HepG2 (cell line): Measurements from ENCODE around the gene COQ5. TPM values are rescaled to one million over a fixed set of nuclear protein-coding genes. Genes with fewer than 3 reads are reported as not detected.

Experiments used
- ARID4A ChIP-seq: sonication (generic); formaldehyde crosslinking; IDR thresholded peaks from 2 replicates; pipeline ENCODE4 v1.5.0; 2020; ENCODE audit warnings: mild to moderate bottlenecking, missing genetic modification reagents, borderline replicate concordance
- ATAD3A ChIP-seq: sonication (generic); formaldehyde crosslinking; IDR thresholded peaks from 2 replicates; pipeline ENCODE4 v1.4.0; 2020; ENCODE audit warnings: missing genetic modification reagents
- CENPX ChIP-seq: sonication (generic); formaldehyde crosslinking; IDR thresholded peaks from 2 replicates; pipeline ENCODE4 v1.9.0; 2021; ENCODE audit warnings: mild to moderate bottlenecking, missing genetic modification reagents, moderate library complexity
- DRAP1 ChIP-seq: IDR thresholded peaks from 2 replicates; pipeline ENCODE4 v1.6.1; 2016; ENCODE audit warnings: missing genetic modification reagents, missing compliant biosample characterization
- ESRRA ChIP-seq: sonication (generic); formaldehyde crosslinking; IDR thresholded peaks from 2 replicates; pipeline ENCODE4 v1.5.1; 2020; ENCODE audit warnings: mild to moderate bottlenecking, low read depth, missing genetic modification reagents
- GRHL1 ChIP-seq: sonication (generic); formaldehyde crosslinking; conservative IDR thresholded peaks from 2 replicates; pipeline ENCODE4 v1.8.0; 2022; ENCODE audit warnings: missing genetic modification reagents
- JUNB ChIP-seq: sonication (generic); formaldehyde crosslinking; IDR thresholded peaks from 2 replicates; pipeline ENCODE4 v1.8.0; 2022; ENCODE audit warnings: missing genetic modification reagents, mild to moderate bottlenecking, borderline replicate concordance
- KDM5A ChIP-seq: fragments of 200-600 bp; sonication (generic); IDR thresholded peaks from 2 replicates; pipeline ENCODE4 v1.7.0; 2018; ENCODE audit warnings: antibody characterized with exemption, mild to moderate bottlenecking, low read length, borderline replicate concordance
- NR2F6 ChIP-seq, 2 experiments: IDR thresholded peaks; 2 replicates each; pipeline ENCODE4 v1.6.1; 2016; ENCODE audit warnings: antibody characterized with exemption in 1 of 2, mild to moderate bottlenecking in 1 of 2
- SNRNP70 ChIP-seq: fragments of 200-400 bp; formaldehyde crosslinking; IDR thresholded peaks from 2 replicates; pipeline ENCODE4 v1.6.1; 2017; ENCODE audit warnings: mild to moderate bottlenecking, low read depth, low read length, moderate library complexity
- TBX2 ChIP-seq: sonication (generic); formaldehyde crosslinking; IDR thresholded peaks from 2 replicates; pipeline ENCODE4 v1.5.0; 2020; ENCODE audit warnings: missing genetic modification reagents, mild to moderate bottlenecking, borderline replicate concordance
- TFDP1 ChIP-seq: IDR thresholded peaks from 2 replicates; pipeline ENCODE4 v1.6.1; 2016; ENCODE audit warnings: missing compliant biosample characterization, missing genetic modification reagents, borderline replicate concordance
- TSC22D2 ChIP-seq: sonication (generic); formaldehyde crosslinking; IDR thresholded peaks from 2 replicates; pipeline ENCODE4 v1.5.1; 2020; ENCODE audit warnings: missing genetic modification reagents, mild to moderate bottlenecking, borderline replicate concordance
- ZBTB7B ChIP-seq: sonication (generic); formaldehyde crosslinking; IDR thresholded peaks from 2 replicates; pipeline ENCODE4 v1.4.0; 2020; ENCODE audit warnings: missing genetic modification reagents
- ZMAT3 ChIP-seq: sonication (generic); formaldehyde crosslinking; conservative IDR thresholded peaks from 2 replicates; pipeline ENCODE4 v1.7.0; 2021; ENCODE audit warnings: missing genetic modification reagents
- ZMYM4 ChIP-seq: sonication (generic); formaldehyde crosslinking; IDR thresholded peaks from 2 replicates; pipeline ENCODE4 v1.8.1; 2023; ENCODE audit warnings: mild to moderate bottlenecking, missing genetic modification reagents
- ZNF317 ChIP-seq: sonication (generic); formaldehyde crosslinking; IDR thresholded peaks from 2 replicates; pipeline ENCODE4 v1.5.0; 2020; ENCODE audit warnings: mild to moderate bottlenecking, missing genetic modification reagents
- ZNF446 ChIP-seq: sonication (generic); formaldehyde crosslinking; IDR thresholded peaks from 2 replicates; pipeline ENCODE4 v1.5.0; 2020; ENCODE audit warnings: mild to moderate bottlenecking, missing genetic modification reagents
- ZNF563 ChIP-seq: sonication (generic); formaldehyde crosslinking; IDR thresholded peaks from 2 replicates; pipeline ENCODE4 v1.8.0; 2022; ENCODE audit warnings: mild to moderate bottlenecking, moderate library complexity, missing genetic modification reagents
- ZNF597 ChIP-seq: sonication (generic); formaldehyde crosslinking; IDR thresholded peaks from 2 replicates; pipeline ENCODE4 v1.5.0; 2020; ENCODE audit warnings: missing genetic modification reagents
- ZNF891 ChIP-seq: sonication (generic); formaldehyde crosslinking; IDR thresholded peaks from 2 replicates; pipeline ENCODE4 v1.5.0; 2020; ENCODE audit warnings: mild to moderate bottlenecking, missing genetic modification reagents
- polyA plus RNA-seq, 8 experiments: library from polyadenylated mRNA; depleted of rRNA in 3 of 8; stranded (reverse) in 7 of 8; unstranded in 1 of 8; fragments of >200 nt; fragmentation: Illumina TruSeq in 4 of 8; extraction: Trizol in 4 of 8; gene quantifications; 2 replicates each; pipeline versions ENCODE4 v1.2.1 to v1.2.3, GENCODE V29; 2011 to 2016; ENCODE audit warnings: low read depth in 4 of 8, missing spikeins in 1 of 8, mixed read lengths in 1 of 8; ENCODE audit not compliant: insufficient read depth in 1 of 8
- total RNA-seq, 5 experiments: library from RNA; depleted of rRNA; stranded (reverse); fragments of >200 nt; fragmentation: Illumina TruSeq; extraction: Trizol; gene quantifications; 2 replicates each; pipeline ENCODE4 v1.2.3, GENCODE V29; 2016; ENCODE audit warnings: low read depth in 1 of 5

COQ5 gene
- total and polyA plus RNA-seq, 2 of the 13 experiments (the other 11 are each of a cell fraction or from before 2014, with no cell fraction given): 36.4 to 41.5 TPM

GRCh38 chr12:120496413-120497340 lies 32.3 kb downstream of the COQ5 start (continued):
- TF ChIP-seq ZNF597 (CRISPR knock-in tag): no peak
- no peak for TF ChIP-seq ESRRA
- TF ChIP-seq DRAP1 (CRISPR knock-in tag): no peak
- no peak for TF ChIP-seq NR2F6 (IDR thresholded peaks at IDR 0.05)
- TF ChIP-seq NR2F6 (CRISPR knock-in tag; IDR thresholded peaks at IDR 0.05): no peak
- TF ChIP-seq TBX2 (CRISPR knock-in tag): no peak
- TF ChIP-seq TSC22D2 (CRISPR knock-in tag): no peak
- no peak for TF ChIP-seq ZMAT3 (CRISPR knock-in tag)
- no peak for TF ChIP-seq ZMYM4 (CRISPR knock-in tag)
- peak; percentile 64; the same call in 1 of the 2 replicates for TF ChIP-seq ZNF446 (CRISPR knock-in tag)
- no peak for TF ChIP-seq CENPX
- peak; percentile 45; the same call in 1 of the 2 replicates for TF ChIP-seq KDM5A
- TF ChIP-seq ATAD3A (CRISPR knock-in tag): no peak
- TF ChIP-seq ZNF563: no peak
- TF ChIP-seq ARID4A (CRISPR knock-in tag): no peak
- no peak for TF ChIP-seq JUNB (CRISPR knock-in tag)
- no peak for TF ChIP-seq ZNF317
- no peak for TF ChIP-seq GRHL1 (CRISPR knock-in tag)
- TF ChIP-seq SNRNP70: no peak
- TF ChIP-seq ZBTB7B (CRISPR knock-in tag): no peak
- TF ChIP-seq TFDP1: no peak
- no peak for TF ChIP-seq ZNF891 (CRISPR knock-in tag)
